ENCODE data around the gene DYNC1LI1. TPM values are rescaled to one million over a fixed set of nuclear protein-coding genes. Genes with fewer than 3 reads are reported as not detected.

DYNC1LI1 gene
- total and polyA plus RNA-seq, 3 experiments from 2014 or later, result 23.4 to 39.6 (median 36.9) TPM

DNA sequence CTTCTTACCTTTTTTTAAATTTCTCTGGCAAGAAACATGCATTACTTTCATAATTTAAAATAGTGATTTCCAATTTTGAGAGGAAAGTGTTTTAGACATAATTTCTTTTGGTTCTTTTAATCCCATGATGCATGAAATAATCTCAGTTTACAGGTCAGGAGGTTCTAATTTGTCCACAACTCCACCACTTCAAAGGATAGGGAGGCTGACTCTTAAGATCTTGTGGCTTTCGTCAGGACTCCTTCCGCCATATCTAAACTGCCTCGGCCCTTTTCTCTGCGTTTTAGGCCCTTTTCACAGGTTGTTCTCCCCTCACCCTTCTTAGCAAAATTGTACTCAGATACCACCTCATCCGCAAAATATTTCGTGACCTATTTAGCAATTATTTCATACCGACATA lies 8.0 kb downstream of the DYNC1LI1 start:
- Histone ChIP-seq H3K4me1 (ENCODE audit: insufficient read depth, low read length) (peaks cover 6% of the 10 kb centered on the region), H3K36me3 (ENCODE audit: insufficient read depth, low read length) (no peaks in the 10 kb centered on the region), H3K27me3 (ENCODE audit: insufficient read depth, low read length, poor library complexity, severe bottlenecking) (no peaks in the 10 kb centered on the region), H3K27ac (ENCODE audit: low read depth, low read length) (no peak overlapping the region), H3K4me3 (ENCODE audit: low read length) (no peak overlapping the region), H3K9me3 (ENCODE audit: low read length) (no peaks in the 10 kb centered on the region)
- ChIA-PET POLR2A (no interaction called here), CTCF (no interaction called here)
- H3K9me3 Mint-ChIP-seq, result no peaks in the 10 kb centered on the region
- H3K36me3 Mint-ChIP-seq, result peaks cover 2 to 32% (median 3%) of the 10 kb centered on the region in 3 donors
- peak overlapping the region in 4 of 8 donors; percentile 5 to 69 (median 62) for H3K27ac Mint-ChIP-seq
- peaks cover 35 to 79% (median 51%) of the 10 kb centered on the region in 3 donors for H3K4me1 Mint-ChIP-seq
- DNase-seq, result no peak
- H3K4me3 Mint-ChIP-seq, result peak overlapping the region in 3 of 7 donors; percentile 5 to 51 (median 29)
- H3K27me3 Mint-ChIP-seq, result no peaks in the 10 kb centered on the region

DNA sequence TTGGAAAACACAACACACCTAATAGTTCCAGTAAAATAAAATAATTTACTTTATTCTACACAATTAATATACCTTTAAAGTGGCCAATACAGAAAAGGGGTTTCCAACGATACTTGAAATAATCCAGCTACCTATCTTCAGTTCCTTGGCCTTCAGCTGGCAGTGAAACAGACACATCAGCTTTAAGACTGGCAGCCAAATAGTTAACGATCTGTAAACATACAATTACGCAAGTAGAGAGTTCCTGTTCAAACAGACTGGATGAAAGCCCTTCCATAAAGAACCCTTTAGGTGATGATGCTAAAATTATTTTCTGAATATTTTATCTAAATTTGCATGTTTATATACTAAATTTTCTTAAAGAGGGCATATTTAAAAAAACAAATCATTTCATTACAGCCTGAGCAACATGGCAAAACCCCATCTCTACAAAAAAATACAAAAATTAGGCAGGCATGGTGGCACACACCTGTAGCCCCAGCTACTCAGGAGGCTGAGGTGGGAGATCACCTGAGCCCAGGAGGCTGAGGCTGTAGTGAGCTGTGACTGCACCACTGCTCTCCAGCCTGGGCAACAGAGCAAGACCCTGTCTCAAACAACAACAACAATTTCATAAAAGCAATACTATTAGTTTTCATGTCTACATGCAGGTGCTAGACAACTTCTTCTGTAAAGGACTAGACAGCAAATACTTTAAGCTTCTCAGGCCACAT lies 12.9 kb downstream of the DYNC1LI1 start:
- Histone ChIP-seq H3K27me3 (ENCODE audit: insufficient read depth, low read length, poor library complexity, severe bottlenecking) (no peaks in the 10 kb centered on the region), H3K9me3 (ENCODE audit: low read length) (no peaks in the 10 kb centered on the region), H3K36me3 (ENCODE audit: insufficient read depth, low read length) (no peaks in the 10 kb centered on the region), H3K4me3 (ENCODE audit: low read length) (no peak overlapping the region), H3K27ac (ENCODE audit: low read depth, low read length) (no peak overlapping the region), H3K4me1 (ENCODE audit: insufficient read depth, low read length) (no peaks in the 10 kb centered on the region)
- POLR2A ChIA-PET, result interaction anchor here (0.7 kb wide), 1 partner anchor 11 kb away, joined by 8 read pairs; no protein-coding TSS in a partner anchor
- DNase-seq, result no peak
- Mint-ChIP-seq H3K4me3 (no peak overlapping the region), H3K36me3 (peaks cover 2 to 16% (median 3%) of the 10 kb centered on the region in 3 donors), H3K27me3 (no peaks in the 10 kb centered on the region), H3K9me3 (no peaks in the 10 kb centered on the region), H3K27ac (peak overlapping the region in 1 of 8 donors; percentile 63), H3K4me1 (peaks cover 36 to 71% (median 42%) of the 10 kb centered on the region in 3 donors)
- CTCF ChIA-PET, result no interaction called here

DNA sequence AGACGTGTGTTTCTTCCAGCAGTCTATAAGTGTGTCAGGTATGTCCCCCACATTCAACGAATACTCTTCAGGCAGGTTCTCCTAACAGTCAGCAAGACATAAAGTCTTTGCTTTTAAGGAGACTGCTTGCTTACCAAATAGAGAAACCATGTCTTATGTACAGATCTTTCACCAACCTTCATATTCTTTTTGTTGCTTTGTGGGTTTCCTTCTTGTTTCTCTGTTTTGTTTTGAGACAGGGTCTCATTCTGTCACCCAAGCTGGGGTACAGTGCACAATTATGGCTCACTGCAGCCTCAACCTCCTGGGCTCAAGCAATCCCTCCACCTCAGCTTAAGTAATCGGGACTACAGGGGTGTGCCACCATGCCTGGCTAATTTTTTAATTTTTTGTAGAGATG lies 14.3 kb downstream of the DYNC1LI1 start:
- no peaks in the 10 kb centered on the region for H3K27me3 ChIP-seq (ENCODE audit: insufficient read depth, low read length, poor library complexity, severe bottlenecking)
- H3K4me1 ChIP-seq (ENCODE audit: insufficient read depth, low read length), result peaks cover 5% of the 10 kb centered on the region
- DNase-seq, result no peak
- no peaks in the 10 kb centered on the region for H3K9me3 ChIP-seq (ENCODE audit: low read length)
- peaks cover 2 to 12% (median 3%) of the 10 kb centered on the region in 3 donors for H3K36me3 Mint-ChIP-seq
- no peak overlapping the region for H3K27ac ChIP-seq (ENCODE audit: low read depth, low read length)
- H3K9me3 Mint-ChIP-seq, result no peaks in the 10 kb centered on the region
- CTCF ChIA-PET, result no interaction called here
- no peaks in the 10 kb centered on the region for H3K27me3 Mint-ChIP-seq
- H3K36me3 ChIP-seq (ENCODE audit: insufficient read depth, low read length), result no peaks in the 10 kb centered on the region
- peaks cover 41 to 74% (median 49%) of the 10 kb centered on the region in 3 donors for H3K4me1 Mint-ChIP-seq
- POLR2A ChIA-PET, result no interaction called here
- no peak overlapping the region for H3K4me3 ChIP-seq (ENCODE audit: low read length)
- peak overlapping the region in 2 of 8 donors; percentile 55 to 64 for H3K27ac Mint-ChIP-seq
- no peak overlapping the region for H3K4me3 Mint-ChIP-seq

DNA sequence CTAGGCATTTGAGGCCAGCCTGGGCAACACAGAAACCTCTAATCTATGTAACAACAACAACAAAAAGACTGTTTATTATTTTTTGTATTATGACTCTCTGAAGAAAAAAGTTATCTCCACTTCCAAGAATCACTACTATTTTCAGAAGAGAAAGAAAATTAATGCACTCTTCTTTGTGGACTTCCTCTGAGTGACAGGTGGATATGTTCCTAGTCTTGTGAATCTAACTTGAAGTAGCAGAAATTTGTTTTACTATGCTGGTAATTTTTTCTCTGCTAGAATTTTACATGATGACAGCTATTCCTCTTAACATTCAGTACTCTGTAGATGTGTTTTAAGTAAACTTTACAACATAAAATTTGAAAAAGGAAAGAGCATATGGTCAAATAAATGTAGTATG lies 16.7 kb downstream of the DYNC1LI1 start:
- Histone ChIP-seq H3K9me3 (ENCODE audit: low read length) (no peaks in the 10 kb centered on the region), H3K4me1 (ENCODE audit: insufficient read depth, low read length) (peaks cover 11% of the 10 kb centered on the region), H3K36me3 (ENCODE audit: insufficient read depth, low read length) (no peaks in the 10 kb centered on the region), H3K27ac (ENCODE audit: low read depth, low read length) (no peak overlapping the region), H3K27me3 (ENCODE audit: insufficient read depth, low read length, poor library complexity, severe bottlenecking) (no peaks in the 10 kb centered on the region), H3K4me3 (ENCODE audit: low read length) (no peak overlapping the region)
- CTCF ChIA-PET, result no interaction called here
- no peak overlapping the region for H3K4me3 Mint-ChIP-seq
- H3K4me1 Mint-ChIP-seq, result peaks cover 40 to 68% (median 42%) of the 10 kb centered on the region in 3 donors
- H3K9me3 Mint-ChIP-seq, result no peaks in the 10 kb centered on the region
- POLR2A ChIA-PET, result no interaction called here
- H3K36me3 Mint-ChIP-seq, result no peaks in the 10 kb centered on the region
- H3K27ac Mint-ChIP-seq, result peak overlapping the region in 1 of 8 donors; percentile 12
- H3K27me3 Mint-ChIP-seq, result no peaks in the 10 kb centered on the region
- no peak for DNase-seq

DNA sequence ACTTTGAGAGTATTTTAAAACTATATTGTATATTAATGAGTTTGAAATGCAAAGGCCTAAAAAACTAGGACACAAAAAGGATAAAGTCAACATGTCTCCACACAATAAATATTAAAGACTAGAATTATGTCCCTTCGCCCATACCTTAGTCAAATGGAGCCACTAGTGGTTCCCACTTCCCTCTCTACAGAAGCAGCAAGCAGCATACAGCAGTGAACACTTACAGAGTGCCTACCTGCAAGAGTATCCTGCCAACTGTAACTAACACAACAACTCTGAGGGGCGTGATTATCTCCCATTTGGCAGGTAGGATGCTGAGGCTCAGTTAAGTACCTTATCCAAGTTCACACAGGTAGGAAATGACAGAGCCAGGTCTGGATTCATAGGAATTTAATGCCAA lies 17.2 kb downstream of the DYNC1LI1 start:
- Mint-ChIP-seq H3K9me3 (no peaks in the 10 kb centered on the region), H3K27me3 (no peaks in the 10 kb centered on the region), H3K27ac (peak overlapping the region in 1 of 8 donors; percentile 17), H3K4me3 (no peak overlapping the region), H3K36me3 (no peaks in the 10 kb centered on the region), H3K4me1 (peaks cover 39 to 67% (median 44%) of the 10 kb centered on the region in 3 donors)
- Histone ChIP-seq H3K27me3 (ENCODE audit: insufficient read depth, low read length, poor library complexity, severe bottlenecking) (no peaks in the 10 kb centered on the region), H3K36me3 (ENCODE audit: insufficient read depth, low read length) (no peaks in the 10 kb centered on the region), H3K4me1 (ENCODE audit: insufficient read depth, low read length) (peaks cover 11% of the 10 kb centered on the region), H3K27ac (ENCODE audit: low read depth, low read length) (no peak overlapping the region), H3K4me3 (ENCODE audit: low read length) (no peak overlapping the region), H3K9me3 (ENCODE audit: low read length) (no peaks in the 10 kb centered on the region)
- no peak for DNase-seq
- ChIA-PET CTCF (no interaction called here), POLR2A (no interaction called here)

DNA sequence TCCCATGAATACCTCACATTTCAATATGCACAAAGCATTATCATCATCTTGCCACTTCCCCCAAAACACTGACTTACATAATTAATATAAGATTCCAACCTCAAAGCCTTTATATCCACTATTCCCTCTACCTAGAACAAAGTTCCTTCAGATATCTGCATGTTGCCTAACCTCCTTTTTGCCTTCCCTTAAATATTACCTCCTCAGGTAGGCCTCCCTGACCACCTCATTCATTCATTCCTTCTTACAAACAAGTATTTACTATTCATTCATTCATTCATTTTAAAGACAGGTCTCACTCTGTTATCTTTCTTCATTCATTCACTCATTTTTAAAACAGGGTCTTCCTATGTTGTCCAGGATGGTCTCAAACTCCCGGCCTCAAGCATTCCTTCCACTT lies 18.6 kb downstream of the DYNC1LI1 start:
- H3K9me3 Mint-ChIP-seq, result no peaks in the 10 kb centered on the region
- ChIA-PET CTCF (no interaction called here), POLR2A (no interaction called here)
- H3K4me3 Mint-ChIP-seq, result no peak overlapping the region
- Histone ChIP-seq H3K9me3 (ENCODE audit: low read length) (no peaks in the 10 kb centered on the region), H3K27me3 (ENCODE audit: insufficient read depth, low read length, poor library complexity, severe bottlenecking) (no peaks in the 10 kb centered on the region), H3K4me3 (ENCODE audit: low read length) (no peak overlapping the region), H3K27ac (ENCODE audit: low read depth, low read length) (no peak overlapping the region), H3K36me3 (ENCODE audit: insufficient read depth, low read length) (no peaks in the 10 kb centered on the region), H3K4me1 (ENCODE audit: insufficient read depth, low read length) (peaks cover 11% of the 10 kb centered on the region)
- H3K36me3 Mint-ChIP-seq, result peaks cover 0 to 1% (median 0%) of the 10 kb centered on the region in 3 donors
- no peaks in the 10 kb centered on the region for H3K27me3 Mint-ChIP-seq
- no peak for DNase-seq
- peaks cover 48 to 73% (median 55%) of the 10 kb centered on the region in 3 donors for H3K4me1 Mint-ChIP-seq
- H3K27ac Mint-ChIP-seq, result peak overlapping the region in 4 of 8 donors; percentile 25 to 82 (median 40)

DNA sequence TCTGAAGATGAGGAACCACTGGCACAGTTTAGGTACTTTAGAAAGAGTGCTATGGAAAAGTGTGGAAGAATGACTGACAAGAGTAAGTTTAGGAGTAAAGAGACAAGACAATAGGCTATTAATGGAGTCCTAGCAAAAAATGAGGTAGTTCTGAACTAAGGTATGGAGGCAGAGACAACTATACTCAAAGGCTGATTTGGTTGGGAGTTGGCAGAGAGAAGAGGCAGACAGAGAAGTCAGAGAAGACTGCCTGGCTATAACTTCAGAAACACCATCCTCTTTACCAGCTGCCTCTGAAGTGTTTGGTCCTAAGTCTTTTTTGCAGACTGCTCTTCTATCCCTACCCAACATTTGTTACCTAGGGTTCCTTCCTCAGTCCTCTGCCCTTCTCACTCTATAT lies 19.2 kb downstream of the DYNC1LI1 start:
- no peaks in the 10 kb centered on the region for H3K9me3 Mint-ChIP-seq
- CTCF ChIA-PET, result no interaction called here
- peaks cover 11% of the 10 kb centered on the region for H3K4me1 ChIP-seq (ENCODE audit: insufficient read depth, low read length)

DNA sequence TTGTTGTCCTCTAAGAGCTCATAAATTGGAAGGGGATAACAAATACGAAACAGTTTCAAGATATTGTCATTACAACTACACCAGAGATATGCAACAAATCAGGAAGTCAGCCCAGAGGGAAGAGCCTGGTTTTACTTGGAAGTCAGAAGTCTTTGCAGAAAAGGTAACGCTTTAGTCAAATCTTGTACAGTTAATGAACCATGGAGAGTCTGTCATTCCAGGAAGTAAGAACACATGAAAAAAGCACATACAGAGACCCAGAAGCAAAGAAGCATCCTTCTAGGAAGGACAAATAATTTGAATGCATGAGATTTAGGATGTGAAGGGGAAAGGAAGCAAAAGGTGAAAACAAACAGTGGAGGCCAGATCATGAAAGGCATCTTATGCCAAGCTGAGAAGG lies 19.6 kb downstream of the DYNC1LI1 start:
- POLR2A ChIA-PET, result no interaction called here
- no peaks in the 10 kb centered on the region for H3K9me3 ChIP-seq (ENCODE audit: low read length)
- Mint-ChIP-seq H3K4me1 (peaks cover 47 to 68% (median 53%) of the 10 kb centered on the region in 3 donors), H3K27me3 (no peaks in the 10 kb centered on the region), H3K36me3 (peaks cover 0 to 3% (median 3%) of the 10 kb centered on the region in 3 donors), H3K27ac (peak overlapping the region in 5 of 8 donors; percentile 0 to 59 (median 18)), H3K4me3 (no peak overlapping the region), H3K9me3 (no peaks in the 10 kb centered on the region)
- no peaks in the 10 kb centered on the region for H3K36me3 ChIP-seq (ENCODE audit: insufficient read depth, low read length)
- H3K27me3 ChIP-seq (ENCODE audit: insufficient read depth, low read length, poor library complexity, severe bottlenecking), result no peaks in the 10 kb centered on the region
- CTCF ChIA-PET, result no interaction called here
- DNase-seq, result no peak
- H3K27ac ChIP-seq (ENCODE audit: low read depth, low read length), result no peak overlapping the region
- H3K4me3 ChIP-seq (ENCODE audit: low read length), result no peak overlapping the region
- H3K4me1 ChIP-seq (ENCODE audit: insufficient read depth, low read length), result peaks cover 11% of the 10 kb centered on the region

More for the DNA sequence above, 19.2 kb downstream of the DYNC1LI1 start:
- Mint-ChIP-seq H3K4me1 (peaks cover 46 to 69% (median 53%) of the 10 kb centered on the region in 3 donors), H3K4me3 (no peak overlapping the region), H3K27ac (peak overlapping the region in 4 of 8 donors; percentile 2 to 25 (median 21)), H3K36me3 (peaks cover 0 to 1% (median under 1%) of the 10 kb centered on the region in 3 donors), H3K27me3 (no peaks in the 10 kb centered on the region)
- H3K4me3 ChIP-seq (ENCODE audit: low read length), result no peak overlapping the region
- POLR2A ChIA-PET, result no interaction called here
- H3K9me3 ChIP-seq (ENCODE audit: low read length), result no peaks in the 10 kb centered on the region
- DNase-seq, result no peak
- no peaks in the 10 kb centered on the region for H3K36me3 ChIP-seq (ENCODE audit: insufficient read depth, low read length)
- no peak overlapping the region for H3K27ac ChIP-seq (ENCODE audit: low read depth, low read length)
- no peaks in the 10 kb centered on the region for H3K27me3 ChIP-seq (ENCODE audit: insufficient read depth, low read length, poor library complexity, severe bottlenecking)
